HL-60 (cell line): ENCODE results near the gene RETREG2.

Source experiments
- DNase-seq, 2 experiments: peaks; one replicate each; pipeline ENCODE4 v3.0.0-alpha.2; 2010 to 2020; ENCODE audit warnings: low read depth in 1 of 2, low spot score in 1 of 2
- H3K27ac ChIP-seq: fragments of 250-450 bp; sonication (Bioruptor Pico); replicated peaks from 2 replicates; pipeline ENCODE4 v1.5.1; 2020; ENCODE audit warnings: mild to moderate bottlenecking, moderate library complexity
- H3K27me3 ChIP-seq: fragments of 250-450 bp; sonication (Bioruptor Pico); 2 replicates; pipeline ENCODE4 v1.5.1; 2021; ENCODE audit warnings: mild to moderate bottlenecking, moderate library complexity; ENCODE audit not compliant: insufficient read depth, poor library complexity, severe bottlenecking
- H3K4me3 ChIP-seq: replicated peaks from 2 replicates; pipeline ENCODE4 v1.5.1; 2011; ENCODE audit warnings: mild to moderate bottlenecking, control low read depth, low read length; ENCODE audit not compliant: insufficient read depth
- CTCF ChIP-seq: IDR thresholded peaks from one replicate; pipeline ENCODE4 v1.5.1; 2011; ENCODE audit warnings: low read length, control low read depth, inconsistent platforms; ENCODE audit not compliant: insufficient read depth
- GABPA ChIP-seq: IDR thresholded peaks from 2 replicates; pipeline ENCODE4 v1.6.1; 2012; ENCODE audit warnings: low read depth
- POLR2AphosphoS5 ChIP-seq: IDR thresholded peaks from 2 replicates; pipeline ENCODE4 v1.6.1; 2012; ENCODE audit warnings: low read depth
- REST ChIP-seq: IDR thresholded peaks from 2 replicates; pipeline ENCODE4 v1.6.1; 2012; ENCODE audit warnings: low read depth; ENCODE audit not compliant: insufficient replicate concordance
- SPI1 ChIP-seq: IDR thresholded peaks from 2 replicates; pipeline ENCODE4 v1.6.1; 2012; ENCODE audit warnings: low read depth, mild to moderate bottlenecking, borderline replicate concordance

RETREG2 gene

GRCh38 chr2:219172231-219173154 lies 5.6 kb upstream of the RETREG2 start:
- no peak for DNase-seq
- TF ChIP-seq SPI1 = no peak
- no peak for TF ChIP-seq REST
- no peak for TF ChIP-seq POLR2AphosphoS5
- TF ChIP-seq GABPA = no peak
- TF ChIP-seq CTCF = no peak
- Histone ChIP-seq H3K27me3 (no peaks in the 10 kb centered on the region), H3K4me3 (no peak overlapping the region), H3K27ac (no peak overlapping the region)

- no peak for DNase-seq
- H3K27ac ChIP-seq = no peak overlapping the region
- TF ChIP-seq GABPA (no peak), SPI1 (no peak), REST (no peak), POLR2AphosphoS5 (no peak), CTCF (no peak)
Observed at GRCh38 chr2:219173176-219173575, 4.9 kb upstream of the RETREG2 start.

GRCh38 chr2:219174146-219174545 lies 3.9 kb upstream of the RETREG2 start:
- Histone ChIP-seq H3K4me3 (no peak overlapping the region), H3K27ac (no peak overlapping the region), H3K27me3 (no peaks in the 10 kb centered on the region)
- no peak for DNase-seq
- TF ChIP-seq CTCF (no peak), POLR2AphosphoS5 (no peak)

More at GRCh38 chr2:219173176-219173575, 4.9 kb upstream of the RETREG2 start:
- no peaks in the 10 kb centered on the region for H3K27me3 ChIP-seq
- H3K4me3 ChIP-seq = no peak overlapping the region

- H3K4me3 ChIP-seq = no peak overlapping the region
- DNase-seq = no peak
- no peak overlapping the region for H3K27ac ChIP-seq
- TF ChIP-seq REST (no peak), SPI1 (no peak), CTCF (no peak), POLR2AphosphoS5 (no peak), GABPA (no peak)
- no peaks in the 10 kb centered on the region for H3K27me3 ChIP-seq
Observed at GRCh38 chr2:219174801-219175200, 3.3 kb upstream of the RETREG2 start.
